Neural cell (in vitro differentiated cells): ENCODE results near the gene NHLRC4. TPM values are rescaled to one million over a fixed set of nuclear protein-coding genes. Genes with fewer than 3 reads are reported as not detected.

Source experiments
- H2AFZ ChIP-seq: fragments of 200-600, 300-800 bp; sonication (generic), shearing (Covaris generic); 2 replicates; pipeline ENCODE4 v1.6.0; 2014; ENCODE audit warnings: low read depth, mild to moderate bottlenecking, antibody characterized with exemption, low read length, moderate library complexity
- H3F3A ChIP-seq: fragments of 200-600 bp; shearing (Covaris generic); 2 replicates; pipeline ENCODE4 v1.6.1; 2016; ENCODE audit warnings: mild to moderate bottlenecking, moderate library complexity, mixed read lengths, antibody characterized with exemption, low read length; ENCODE audit not compliant: insufficient read depth, poor library complexity, severe bottlenecking
- H3K27ac ChIP-seq: fragments of 200-600, 300-800 bp; sonication (generic), shearing (Covaris generic); 2 replicates; pipeline ENCODE4 v1.5.1; 2014; ENCODE audit warnings: mild to moderate bottlenecking, low read length, moderate library complexity
- H3K27me3 ChIP-seq: fragments of 300-800, 200-600 bp; sonication (generic), shearing (Covaris generic); 2 replicates; pipeline ENCODE4 v1.6.0; 2014; ENCODE audit warnings: mild to moderate bottlenecking, low read depth, low read length, moderate library complexity; ENCODE audit not compliant: insufficient read depth
- H3K36me3 ChIP-seq: fragments of 300-800, 200-600 bp; sonication (generic), shearing (Covaris generic); 2 replicates; pipeline ENCODE4 v1.5.1; 2014; ENCODE audit warnings: mild to moderate bottlenecking, antibody characterized with exemption, low read length, moderate library complexity; ENCODE audit not compliant: insufficient read depth
- H3K4me2 ChIP-seq: fragments of 300-800, 200-600 bp; sonication (generic), shearing (Covaris generic); 2 replicates; pipeline ENCODE4 v1.6.0; 2014; ENCODE audit warnings: mild to moderate bottlenecking, low read length
- H3K4me3 ChIP-seq: fragments of 300-800, 200-600 bp; sonication (generic), shearing (Covaris generic); 2 replicates; pipeline ENCODE4 v1.5.1; 2014; ENCODE audit warnings: mild to moderate bottlenecking, low read length, moderate library complexity
- H3K79me2 ChIP-seq: fragments of 200-600 bp; shearing (Covaris generic); replicated peaks from 2 replicates; pipeline ENCODE4 v1.6.0; 2014; ENCODE audit warnings: mild to moderate bottlenecking, low read length, moderate library complexity; ENCODE audit not compliant: insufficient read depth
- H3K9ac ChIP-seq: fragments of 300-800, 200-600 bp; sonication (generic), shearing (Covaris generic); 2 replicates; pipeline ENCODE4 v1.6.1; 2016; ENCODE audit warnings: mild to moderate bottlenecking, low read length, mixed read lengths
- H3K9me2 ChIP-seq: fragments of 200-600 bp; shearing (Covaris generic); 2 replicates; pipeline ENCODE4 v1.6.1; 2016; ENCODE audit warnings: mild to moderate bottlenecking, low read length, mixed read lengths; ENCODE audit not compliant: insufficient read depth
- H3K9me3 ChIP-seq: fragments of 200-600, 300-800 bp; sonication (generic), shearing (Covaris generic); 2 replicates; pipeline ENCODE4 v1.6.1; 2016; ENCODE audit warnings: mild to moderate bottlenecking, mixed run types, low read length, moderate library complexity, mixed read lengths
- H4K20me1 ChIP-seq: fragments of 200-600 bp; shearing (Covaris generic); 2 replicates; pipeline ENCODE4 v1.6.1; 2016; ENCODE audit warnings: mild to moderate bottlenecking, mixed run types; ENCODE audit not compliant: insufficient read depth
- EP300 ChIP-seq: fragments of 450-650 bp; conservative IDR thresholded peaks from 2 replicates; pipeline ENCODE4 v1.6.1; 2014; ENCODE audit warnings: antibody characterized with exemption, mild to moderate bottlenecking, moderate library complexity; ENCODE audit not compliant: poor library complexity, severe bottlenecking
- EZH2 ChIP-seq: fragments of 200-600, 300-800 bp; shearing (Covaris generic), sonication (generic); IDR thresholded peaks from 2 replicates; pipeline ENCODE4 v1.6.1; 2014; ENCODE audit warnings: antibody characterized with exemption, low read length, borderline replicate concordance, mild to moderate bottlenecking; ENCODE audit not compliant: insufficient read depth, poor library complexity, severe bottlenecking
- MXI1 ChIP-seq: fragments of 450-650 bp; conservative IDR thresholded peaks from 2 replicates; pipeline ENCODE4 v1.6.1; 2014; ENCODE audit warnings: antibody characterized with exemption, mild to moderate bottlenecking; ENCODE audit not compliant: poor library complexity, severe bottlenecking
- POLR2AphosphoS5 ChIP-seq: IDR thresholded peaks from 2 replicates; pipeline ENCODE4 v1.6.1; 2012
- RAD21 ChIP-seq: fragments of 450-650 bp; conservative IDR thresholded peaks from 2 replicates; pipeline ENCODE4 v1.6.1; 2014; ENCODE audit warnings: antibody characterized with exemption, mild to moderate bottlenecking, moderate library complexity
- REST ChIP-seq: IDR thresholded peaks from 2 replicates; pipeline ENCODE4 v1.6.1; 2012; ENCODE audit warnings: borderline replicate concordance
- SMC3 ChIP-seq: fragments of 450-650 bp; conservative IDR thresholded peaks from 2 replicates; pipeline ENCODE4 v1.6.1; 2014; ENCODE audit warnings: antibody characterized with exemption, mild to moderate bottlenecking, moderate library complexity; ENCODE audit not compliant: poor library complexity
- TAF1 ChIP-seq: IDR thresholded peaks from 2 replicates; pipeline ENCODE4 v1.6.1; 2012; ENCODE audit warnings: low read depth
- polyA plus RNA-seq: library from polyadenylated mRNA; depleted of rRNA; stranded (reverse); fragments of >200 nt; gene quantifications from 2 replicates; pipeline ENCODE4 v1.2.3, GENCODE V29; 2014
- TF ChIP-seq, protein P1 (sequence below): fragments of 450-650 bp; IDR thresholded peaks from 2 replicates; pipeline ENCODE4 v1.5.1; 2014; ENCODE audit warnings: antibody characterized with exemption, mild to moderate bottlenecking, moderate library complexity; ENCODE audit not compliant: poor library complexity, severe bottlenecking

The NHLRC4 gene
- polyA plus RNA-seq, 1 donor from 2014 or later = not detected

DNA sequence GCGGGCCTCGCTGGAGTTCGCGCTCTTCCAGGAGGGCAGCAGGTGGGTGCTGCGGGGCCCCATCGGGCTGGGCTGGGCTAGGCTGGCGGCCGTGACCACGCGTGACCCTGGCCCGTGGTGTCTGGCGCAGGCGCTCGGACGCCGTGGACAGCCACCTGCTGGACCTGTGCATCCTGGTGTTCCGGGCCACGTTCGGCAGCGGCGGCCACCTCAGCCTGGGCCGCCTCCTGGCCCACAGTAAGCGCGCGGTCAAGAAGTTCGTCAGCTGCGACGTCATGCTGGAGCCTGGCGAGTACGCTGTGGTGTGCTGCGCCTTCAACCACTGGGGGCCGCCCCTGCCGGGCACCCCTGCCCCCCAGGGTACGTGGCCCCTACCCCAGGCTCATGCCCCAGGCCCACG is 14.6 kb upstream of the NHLRC4 start:
- H3K79me2 ChIP-seq = no peaks in the 10 kb centered on the region
- no peak overlapping the region for H3K4me2 ChIP-seq

GRCh38 chr16:553601-554296 is 13.1 kb upstream of the NHLRC4 start:
- Histone ChIP-seq H3K4me2 (no peak overlapping the region), H3K36me3 (no peaks in the 10 kb centered on the region), H3F3A (no peaks in the 10 kb centered on the region), H3K27ac (no peak overlapping the region), H4K20me1 (no peaks in the 10 kb centered on the region), H3K9me3 (no peaks in the 10 kb centered on the region), H3K4me3 (no peak overlapping the region), H3K27me3 (peaks cover 7% of the 10 kb centered on the region), H2AFZ (no peak overlapping the region), H3K9me2 (no peaks in the 10 kb centered on the region), H3K79me2 (no peaks in the 10 kb centered on the region), H3K9ac (no peak overlapping the region)
- TF ChIP-seq EZH2 (no peak), TAF1 (no peak), REST (no peak), MXI1 (no peak), EP300 (no peak), POLR2AphosphoS5 (no peak), SMC3 (no peak)

More for the DNA sequence above, 14.6 kb upstream of the NHLRC4 start:
- no peaks in the 10 kb centered on the region for H3F3A ChIP-seq
- no peak overlapping the region for H3K4me3 ChIP-seq
- H3K36me3 ChIP-seq = no peaks in the 10 kb centered on the region
- TF ChIP-seq EP300 (no peak), RAD21 (no peak), MXI1 (no peak), TAF1 (no peak), POLR2AphosphoS5 (no peak), REST (no peak), EZH2 (no peak), SMC3 (no peak)
- TF ChIP-seq, protein P1, sequence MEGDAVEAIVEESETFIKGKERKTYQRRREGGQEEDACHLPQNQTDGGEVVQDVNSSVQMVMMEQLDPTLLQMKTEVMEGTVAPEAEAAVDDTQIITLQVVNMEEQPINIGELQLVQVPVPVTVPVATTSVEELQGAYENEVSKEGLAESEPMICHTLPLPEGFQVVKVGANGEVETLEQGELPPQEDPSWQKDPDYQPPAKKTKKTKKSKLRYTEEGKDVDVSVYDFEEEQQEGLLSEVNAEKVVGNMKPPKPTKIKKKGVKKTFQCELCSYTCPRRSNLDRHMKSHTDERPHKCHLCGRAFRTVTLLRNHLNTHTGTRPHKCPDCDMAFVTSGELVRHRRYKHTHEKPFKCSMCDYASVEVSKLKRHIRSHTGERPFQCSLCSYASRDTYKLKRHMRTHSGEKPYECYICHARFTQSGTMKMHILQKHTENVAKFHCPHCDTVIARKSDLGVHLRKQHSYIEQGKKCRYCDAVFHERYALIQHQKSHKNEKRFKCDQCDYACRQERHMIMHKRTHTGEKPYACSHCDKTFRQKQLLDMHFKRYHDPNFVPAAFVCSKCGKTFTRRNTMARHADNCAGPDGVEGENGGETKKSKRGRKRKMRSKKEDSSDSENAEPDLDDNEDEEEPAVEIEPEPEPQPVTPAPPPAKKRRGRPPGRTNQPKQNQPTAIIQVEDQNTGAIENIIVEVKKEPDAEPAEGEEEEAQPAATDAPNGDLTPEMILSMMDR = no peak
- H2AFZ ChIP-seq = no peak overlapping the region
- no peak overlapping the region for H3K9ac ChIP-seq
- no peaks in the 10 kb centered on the region for H3K9me2 ChIP-seq
- no peaks in the 10 kb centered on the region for H3K27me3 ChIP-seq
- no peak overlapping the region for H3K27ac ChIP-seq
- no peaks in the 10 kb centered on the region for H3K9me3 ChIP-seq
- H4K20me1 ChIP-seq = no peaks in the 10 kb centered on the region
